Measurements from ENCODE around the gene ATP6AP1. TPM values are rescaled to one million over a fixed set of nuclear protein-coding genes. Genes with fewer than 3 reads are reported as not detected.

The ATP6AP1 gene
- total RNA-seq, 1 donor from 2014 or later: 133 TPM

DNA sequence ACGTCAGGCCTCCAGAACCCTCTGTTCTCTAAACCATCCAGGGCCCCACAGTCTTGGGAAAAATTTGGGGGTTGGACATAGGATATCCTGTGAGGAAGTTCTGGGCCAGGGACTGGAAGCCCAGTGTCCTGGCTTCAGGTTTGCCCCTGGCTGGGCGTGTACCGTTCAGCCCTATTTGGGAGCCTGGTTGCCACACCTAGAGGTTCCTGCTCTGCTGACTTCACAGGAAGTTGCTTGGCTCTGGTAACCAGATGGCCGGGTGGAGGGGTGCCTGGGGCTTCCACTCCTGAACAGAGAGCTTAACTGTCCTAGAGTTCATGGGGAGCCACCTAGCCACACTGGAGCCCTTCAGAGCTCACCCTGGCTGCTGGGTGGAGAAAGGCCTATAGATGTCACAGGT, 16.0 kb upstream of the ATP6AP1 start:
- no peaks in the 10 kb centered on the region for H3K36me3 Mint-ChIP-seq (ENCODE audit: unreplicated experiment)
- no peak overlapping the region for H3K27ac Mint-ChIP-seq (ENCODE audit: unreplicated experiment)
- TF ChIP-seq, protein P1, sequence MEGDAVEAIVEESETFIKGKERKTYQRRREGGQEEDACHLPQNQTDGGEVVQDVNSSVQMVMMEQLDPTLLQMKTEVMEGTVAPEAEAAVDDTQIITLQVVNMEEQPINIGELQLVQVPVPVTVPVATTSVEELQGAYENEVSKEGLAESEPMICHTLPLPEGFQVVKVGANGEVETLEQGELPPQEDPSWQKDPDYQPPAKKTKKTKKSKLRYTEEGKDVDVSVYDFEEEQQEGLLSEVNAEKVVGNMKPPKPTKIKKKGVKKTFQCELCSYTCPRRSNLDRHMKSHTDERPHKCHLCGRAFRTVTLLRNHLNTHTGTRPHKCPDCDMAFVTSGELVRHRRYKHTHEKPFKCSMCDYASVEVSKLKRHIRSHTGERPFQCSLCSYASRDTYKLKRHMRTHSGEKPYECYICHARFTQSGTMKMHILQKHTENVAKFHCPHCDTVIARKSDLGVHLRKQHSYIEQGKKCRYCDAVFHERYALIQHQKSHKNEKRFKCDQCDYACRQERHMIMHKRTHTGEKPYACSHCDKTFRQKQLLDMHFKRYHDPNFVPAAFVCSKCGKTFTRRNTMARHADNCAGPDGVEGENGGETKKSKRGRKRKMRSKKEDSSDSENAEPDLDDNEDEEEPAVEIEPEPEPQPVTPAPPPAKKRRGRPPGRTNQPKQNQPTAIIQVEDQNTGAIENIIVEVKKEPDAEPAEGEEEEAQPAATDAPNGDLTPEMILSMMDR (IDR thresholded peaks at IDR 0.05; ENCODE audit: partially characterized antibody, unreplicated experiment): no peak
- no peak overlapping the region for H3K4me3 Mint-ChIP-seq (ENCODE audit: unreplicated experiment)
- peaks cover 1% of the 10 kb centered on the region for H3K9me3 Mint-ChIP-seq (ENCODE audit: unreplicated experiment)
- H3K27me3 Mint-ChIP-seq (ENCODE audit: unreplicated experiment): peaks cover 3% of the 10 kb centered on the region
- no peak for DNase-seq
- H3K4me1 Mint-ChIP-seq (ENCODE audit: low read depth, unreplicated experiment): peaks cover 4% of the 10 kb centered on the region

DNA sequence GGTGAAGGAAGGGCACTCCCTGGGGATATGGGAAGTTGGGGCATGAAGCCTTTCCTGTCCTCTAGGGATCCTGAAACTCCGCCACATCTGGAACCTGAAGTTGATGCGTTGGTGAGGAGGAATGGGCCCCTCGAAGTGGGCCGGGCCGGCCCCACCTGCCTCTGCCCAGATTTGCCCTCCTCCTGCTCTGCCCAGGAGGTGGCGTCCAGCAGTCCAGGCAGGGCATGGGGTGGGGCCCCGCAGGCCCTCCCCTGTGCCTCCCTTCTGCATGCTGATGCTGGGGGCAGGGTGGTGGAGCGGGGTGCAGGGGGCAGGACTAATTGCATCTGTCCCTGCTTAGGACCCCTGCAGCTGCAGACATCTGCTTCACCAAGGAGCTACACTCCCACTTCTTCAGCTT, 15.3 kb upstream of the ATP6AP1 start:
- Mint-ChIP-seq H3K9me3 (ENCODE audit: unreplicated experiment) (peaks cover 1% of the 10 kb centered on the region), H3K27me3 (ENCODE audit: unreplicated experiment) (peaks cover 3% of the 10 kb centered on the region), H3K4me1 (ENCODE audit: low read depth, unreplicated experiment) (peaks cover 4% of the 10 kb centered on the region), H3K4me3 (ENCODE audit: unreplicated experiment) (no peak overlapping the region), H3K27ac (ENCODE audit: unreplicated experiment) (no peak overlapping the region), H3K36me3 (ENCODE audit: unreplicated experiment) (no peaks in the 10 kb centered on the region)
- no peak for DNase-seq
- TF ChIP-seq, protein P1 (IDR thresholded peaks at IDR 0.05; ENCODE audit: partially characterized antibody, unreplicated experiment): no peak

DNA sequence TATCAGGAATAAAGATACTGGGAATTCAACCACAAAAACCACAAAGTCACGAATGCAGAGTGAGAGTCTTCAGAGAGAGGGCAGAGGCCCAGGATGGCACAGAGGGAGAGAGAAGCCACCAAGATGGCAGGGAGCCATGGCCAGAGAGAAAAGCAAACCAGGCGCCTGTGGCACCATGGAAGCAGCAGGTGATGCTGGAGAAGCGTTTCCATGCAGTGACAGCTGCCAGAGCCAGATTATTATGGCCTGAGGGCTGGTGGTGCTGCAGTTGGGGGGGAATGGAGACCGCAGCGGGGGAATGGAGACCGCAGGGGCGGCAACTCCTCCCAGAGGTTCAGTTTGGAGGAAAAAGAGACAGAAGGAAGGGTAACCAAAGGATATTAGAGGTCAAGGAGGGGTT, 11.3 kb upstream of the ATP6AP1 start:
- H3K27me3 Mint-ChIP-seq (ENCODE audit: unreplicated experiment): no peaks in the 10 kb centered on the region
- H3K4me1 Mint-ChIP-seq (ENCODE audit: low read depth, unreplicated experiment): peaks cover 9% of the 10 kb centered on the region
- H3K27ac Mint-ChIP-seq (ENCODE audit: unreplicated experiment): peak overlapping the region; percentile 66
- H3K36me3 Mint-ChIP-seq (ENCODE audit: unreplicated experiment): no peaks in the 10 kb centered on the region
- DNase-seq: no peak
- TF ChIP-seq, protein P1 (IDR thresholded peaks at IDR 0.05; ENCODE audit: partially characterized antibody, unreplicated experiment): no peak
- H3K4me3 Mint-ChIP-seq (ENCODE audit: unreplicated experiment): peak overlapping the region; percentile 38
- H3K9me3 Mint-ChIP-seq (ENCODE audit: unreplicated experiment): no peaks in the 10 kb centered on the region

DNA sequence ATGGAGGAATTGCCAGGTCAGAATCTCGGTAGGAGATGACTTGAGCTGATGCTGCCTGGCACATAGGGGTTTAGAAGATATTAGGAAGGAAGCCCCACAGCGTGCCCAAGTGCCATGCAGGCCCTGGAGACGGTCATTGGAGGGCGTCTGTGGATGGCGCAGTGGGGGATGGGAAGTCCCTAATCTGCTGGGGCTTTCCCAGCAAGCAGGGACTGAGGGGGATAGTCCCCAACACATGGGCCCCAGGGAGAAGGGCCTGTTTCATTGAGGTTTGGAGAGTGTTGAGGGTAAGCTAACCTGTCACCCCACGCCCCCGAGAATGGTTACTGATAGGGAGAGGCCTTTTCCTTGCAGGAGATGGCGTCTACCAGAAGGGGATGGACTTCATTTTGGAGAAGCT, 9.3 kb upstream of the ATP6AP1 start:
- no peaks in the 10 kb centered on the region for H3K27me3 Mint-ChIP-seq (ENCODE audit: unreplicated experiment)
- H3K36me3 Mint-ChIP-seq (ENCODE audit: unreplicated experiment): no peaks in the 10 kb centered on the region
- no peaks in the 10 kb centered on the region for H3K9me3 Mint-ChIP-seq (ENCODE audit: unreplicated experiment)
- DNase-seq: no peak
- no peak overlapping the region for H3K4me3 Mint-ChIP-seq (ENCODE audit: unreplicated experiment)
- no peak overlapping the region for H3K27ac Mint-ChIP-seq (ENCODE audit: unreplicated experiment)
- peaks cover 9% of the 10 kb centered on the region for H3K4me1 Mint-ChIP-seq (ENCODE audit: low read depth, unreplicated experiment)
- TF ChIP-seq, protein P1 (IDR thresholded peaks at IDR 0.05; ENCODE audit: partially characterized antibody, unreplicated experiment): no peak

DNA sequence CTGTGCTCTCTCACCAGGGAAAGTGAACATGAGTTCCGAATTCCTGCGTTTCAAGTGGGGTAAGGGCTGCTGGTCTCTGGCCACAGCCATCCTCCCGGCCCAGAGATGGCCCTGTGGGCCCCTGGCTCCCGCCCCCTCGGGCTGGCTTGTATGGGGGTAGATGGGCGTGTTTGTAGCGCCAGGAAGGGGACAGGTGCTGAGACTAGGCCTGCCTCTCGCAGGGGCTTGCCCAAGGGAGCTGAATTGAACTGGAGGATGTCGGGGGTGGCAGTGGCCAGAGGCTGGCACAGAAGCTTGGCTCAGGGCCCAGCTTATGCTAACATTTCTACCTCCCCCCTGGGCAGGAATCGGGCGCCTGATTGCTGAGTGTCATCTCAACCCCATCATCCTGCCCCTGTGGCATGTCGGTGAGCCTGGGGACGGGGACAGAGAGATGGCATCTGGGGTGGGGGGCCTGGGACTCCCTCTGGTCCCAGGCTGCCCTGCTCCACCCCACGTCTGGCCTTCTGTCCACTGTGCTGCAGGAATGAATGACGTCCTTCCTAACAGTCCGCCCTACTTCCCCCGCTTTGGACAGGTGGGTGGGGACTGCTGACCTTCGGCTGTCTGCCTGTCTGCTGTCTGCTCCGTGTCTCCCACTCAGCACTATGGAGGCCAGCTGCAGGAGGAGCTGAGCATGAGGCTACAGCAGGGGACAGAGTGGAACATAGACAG, 8.6 kb upstream of the ATP6AP1 start:
- no peak for DNase-seq
- Mint-ChIP-seq H3K27ac (ENCODE audit: unreplicated experiment) (no peak overlapping the region), H3K9me3 (ENCODE audit: unreplicated experiment) (no peaks in the 10 kb centered on the region), H3K4me3 (ENCODE audit: unreplicated experiment) (no peak overlapping the region), H3K27me3 (ENCODE audit: unreplicated experiment) (no peaks in the 10 kb centered on the region), H3K4me1 (ENCODE audit: low read depth, unreplicated experiment) (peaks cover 9% of the 10 kb centered on the region), H3K36me3 (ENCODE audit: unreplicated experiment) (no peaks in the 10 kb centered on the region)
- TF ChIP-seq, protein P1 (IDR thresholded peaks at IDR 0.05; ENCODE audit: partially characterized antibody, unreplicated experiment): no peak
